Tibial artery (tissue), 4 donors: ENCODE measurements around the gene KCNN3.

Experiments used
- DNase-seq, 2 donors: peaks; one replicate each; pipeline ENCODE4 v3.0.0-alpha.2; 2019
- H3K27ac ChIP-seq, 2 donors: fragments of 200-600 bp; sonication (generic) in 1 of 2; 1 replicate in 1 of 2; 2 replicates in 1 of 2; pipeline ENCODE4 v1.5.1; 2018 to 2019; ENCODE audit warnings: mild to moderate bottlenecking in 1 of 2
- H3K27me3 ChIP-seq, 2 donors: fragments of 200-600 bp; sonication (generic) in 1 of 2; one replicate each; pipeline versions ENCODE4 v1.5.1 to v1.6.0; 2016 to 2019
- H3K36me3 ChIP-seq, 3 donors: fragments of 200-600 bp; sonication (generic) in 2 of 3; one replicate each; pipeline ENCODE4 v1.5.1; 2016 to 2019; ENCODE audit warnings: mild to moderate bottlenecking in 2 of 3
- H3K4me1 ChIP-seq, 4 donors: fragments of 200-600 bp; sonication (generic) in 2 of 4; 1 replicate in 3 of 4; 2 replicates in 1 of 4; pipeline ENCODE4 v1.5.1; 2016 to 2019
- H3K4me3 ChIP-seq, 2 donors: fragments of 200-600 bp; sonication (generic) in 1 of 2; 1 replicate in 1 of 2; 2 replicates in 1 of 2; pipeline ENCODE4 v1.5.1; 2018 to 2019; ENCODE audit warnings: mild to moderate bottlenecking in 2 of 2
- H3K9me3 ChIP-seq, 3 donors: fragments of 200-600 bp; sonication (generic) in 1 of 3; one replicate each; pipeline ENCODE4 v1.5.1; 2016 to 2019
- CTCF ChIP-seq, 2 experiments: fragments of 200-600 bp in 1 of 2; fragments of 450-650 bp in 1 of 2; IDR thresholded peaks; one replicate each; pipeline ENCODE4 v1.5.1; 2017 to 2019; ENCODE audit warnings: antibody characterized with exemption in 2 of 2, mild to moderate bottlenecking in 1 of 2, moderate library complexity in 1 of 2
- intact Hi-C: fragments of 100-400 bp; cut with DNase I; formaldehyde crosslinking; loops from one replicate; pipeline ENCODE4 v1.15.0; 2023; ENCODE audit warnings: low total_unique reads

KCNN3 gene

GRCh38 chr1:154896771-154897286 lies 26.7 kb upstream of the KCNN3 start:
- Histone ChIP-seq H3K4me3 (no peak overlapping the region), H3K36me3 (no peaks in the 10 kb centered on the region), H3K9me3 (no peaks in the 10 kb centered on the region), H3K27me3 (peaks cover 0 to 7% of the 10 kb centered on the region in 2 donors), H3K27ac (no peak overlapping the region), H3K4me1 (no peaks in the 10 kb centered on the region)
- TF ChIP-seq CTCF (IDR thresholded peaks at IDR 0.05), result no peak
- intact Hi-C loops, result no loop called here
- DNase-seq, result no peak

GRCh38 chr1:154895798-154896197 lies 25.7 kb upstream of the KCNN3 start:
- H3K27ac ChIP-seq, result no peak overlapping the region
- H3K4me3 ChIP-seq, result no peak overlapping the region
- H3K9me3 ChIP-seq, result no peaks in the 10 kb centered on the region
- no peak for DNase-seq
- no peak for TF ChIP-seq CTCF (IDR thresholded peaks at IDR 0.05)
- H3K27me3 ChIP-seq, result peaks cover 0 to 7% of the 10 kb centered on the region in 2 donors
- H3K4me1 ChIP-seq, result no peaks in the 10 kb centered on the region
- no peaks in the 10 kb centered on the region for H3K36me3 ChIP-seq
- intact Hi-C loops, result no loop called here

- H3K27me3 ChIP-seq, result no peaks in the 10 kb centered on the region
- intact Hi-C loops, result no loop called here
- no peak for TF ChIP-seq CTCF (IDR thresholded peaks at IDR 0.05)
Measured at GRCh38 chr1:154891452-154891851, 21.4 kb upstream of the KCNN3 start.

GRCh38 chr1:154888757-154889156 lies 18.7 kb upstream of the KCNN3 start:
- no peaks in the 10 kb centered on the region for H3K36me3 ChIP-seq
- no peaks in the 10 kb centered on the region for H3K4me1 ChIP-seq
- no peak for TF ChIP-seq CTCF (IDR thresholded peaks at IDR 0.05)
- intact Hi-C loops, result loop anchor here (10.0 kb wide), 2 partner anchors 224 to 394 kb away; no protein-coding TSS in a partner anchor
- no peak for DNase-seq
- no peak overlapping the region for H3K27ac ChIP-seq
- no peaks in the 10 kb centered on the region for H3K27me3 ChIP-seq
- no peak overlapping the region for H3K4me3 ChIP-seq
- H3K9me3 ChIP-seq, result no peaks in the 10 kb centered on the region

More at GRCh38 chr1:154891452-154891851, 21.4 kb upstream of the KCNN3 start:
- no peak for DNase-seq
- H3K36me3 ChIP-seq, result no peaks in the 10 kb centered on the region
- H3K4me1 ChIP-seq, result no peaks in the 10 kb centered on the region
- no peaks in the 10 kb centered on the region for H3K9me3 ChIP-seq
- H3K4me3 ChIP-seq, result no peak overlapping the region
- H3K27ac ChIP-seq, result no peak overlapping the region

GRCh38 chr1:154886281-154887015 lies 16.4 kb upstream of the KCNN3 start:
- Histone ChIP-seq H3K9me3 (no peaks in the 10 kb centered on the region), H3K4me3 (no peak overlapping the region), H3K27me3 (no peaks in the 10 kb centered on the region), H3K27ac (no peak overlapping the region), H3K36me3 (no peaks in the 10 kb centered on the region), H3K4me1 (no peaks in the 10 kb centered on the region)
- DNase-seq, result no peak
- intact Hi-C loops, result loop anchor here (10.0 kb wide), 2 partner anchors 222 to 392 kb away; no protein-coding TSS in a partner anchor
- no peak for TF ChIP-seq CTCF (IDR thresholded peaks at IDR 0.05)
